T-helper 1 cell treated with Interleukin-12 subunit alpha and Interleukin-12 subunit beta and Interleukin-4 antibody, amounts not matched to agents 30 μg/mL and 1 μg/mL, for 36 hours (primary cell): ENCODE results near the gene INTS11.

Source experiments
- H3K27ac Mint-ChIP-seq: one replicate; pipeline ENCODE4 v1.8.0; 2021; ENCODE audit warnings: mild to moderate bottlenecking, mixed read lengths
- H3K27me3 Mint-ChIP-seq: one replicate; pipeline ENCODE4 v1.8.0; 2021; ENCODE audit warnings: low read depth, mixed read lengths
- H3K36me3 Mint-ChIP-seq: one replicate; pipeline ENCODE4 v1.8.0; 2021; ENCODE audit warnings: low read depth, mixed read lengths
- H3K4me1 Mint-ChIP-seq: one replicate; pipeline ENCODE4 v1.8.0; 2021; ENCODE audit warnings: low read depth, mixed read lengths
- H3K4me3 Mint-ChIP-seq: one replicate; pipeline ENCODE4 v1.8.0; 2021; ENCODE audit warnings: mild to moderate bottlenecking, moderate library complexity, mixed read lengths
- H3K9me3 Mint-ChIP-seq: one replicate; pipeline ENCODE4 v1.8.0; 2021; ENCODE audit warnings: mixed read lengths

INTS11 gene

GRCh38 chr1:1332031-1332755 is 7.7 kb upstream of the INTS11 start:
- no peak overlapping the region for H3K4me3 Mint-ChIP-seq

GRCh38 chr1:1331068-1331965 is 6.9 kb upstream of the INTS11 start, which contains the start of gene TAS1R3:
Gene TAS1R3, plus strand, starts transcription at chr1:1331280. Its CDS starts 66 bp downstream, at chr1:1331346.
- H3K36me3 Mint-ChIP-seq = peaks cover 3% of the 10 kb centered on the region
- H3K27me3 Mint-ChIP-seq = no peaks in the 10 kb centered on the region
- no peak within 1 kb of the TSS for H3K27ac Mint-ChIP-seq
- H3K9me3 Mint-ChIP-seq = no peaks in the 10 kb centered on the region
- H3K4me1 Mint-ChIP-seq = peaks cover 3% of the 10 kb centered on the region
- H3K4me3 Mint-ChIP-seq = no peak within 1 kb of the TSS

More at GRCh38 chr1:1332031-1332755, 7.7 kb upstream of the INTS11 start:
- no peaks in the 10 kb centered on the region for H3K9me3 Mint-ChIP-seq
- peaks cover 3% of the 10 kb centered on the region for H3K36me3 Mint-ChIP-seq
- H3K4me1 Mint-ChIP-seq = peaks cover 3% of the 10 kb centered on the region
- H3K27me3 Mint-ChIP-seq = no peaks in the 10 kb centered on the region
- no peak overlapping the region for H3K27ac Mint-ChIP-seq

GRCh38 chr1:1330366-1331067 is 6.1 kb upstream of the INTS11 start:
- H3K27ac Mint-ChIP-seq = no peak overlapping the region
- H3K36me3 Mint-ChIP-seq = peaks cover 3% of the 10 kb centered on the region
- no peaks in the 10 kb centered on the region for H3K9me3 Mint-ChIP-seq
- no peaks in the 10 kb centered on the region for H3K27me3 Mint-ChIP-seq
- H3K4me1 Mint-ChIP-seq = peaks cover 7% of the 10 kb centered on the region
- H3K4me3 Mint-ChIP-seq = no peak overlapping the region

- Mint-ChIP-seq H3K4me3 (no peak overlapping the region), H3K36me3 (peaks cover 3% of the 10 kb centered on the region), H3K27ac (no peak overlapping the region), H3K9me3 (no peaks in the 10 kb centered on the region), H3K4me1 (peaks cover 7% of the 10 kb centered on the region), H3K27me3 (no peaks in the 10 kb centered on the region)
Measured at GRCh38 chr1:1329304-1330210, 5.1 kb upstream of the INTS11 start.

GRCh38 chr1:1328254-1328653 is 3.8 kb upstream of the INTS11 start:
- Mint-ChIP-seq H3K27ac (no peak overlapping the region), H3K4me1 (peaks cover 11% of the 10 kb centered on the region), H3K27me3 (no peaks in the 10 kb centered on the region), H3K9me3 (no peaks in the 10 kb centered on the region), H3K36me3 (peaks cover 3% of the 10 kb centered on the region), H3K4me3 (no peak overlapping the region)

- peaks cover 16% of the 10 kb centered on the region for H3K4me1 Mint-ChIP-seq
- no peaks in the 10 kb centered on the region for H3K27me3 Mint-ChIP-seq
- no peak overlapping the region for H3K4me3 Mint-ChIP-seq
- peaks cover 4% of the 10 kb centered on the region for H3K36me3 Mint-ChIP-seq
- peak overlapping the region; percentile 36 for H3K27ac Mint-ChIP-seq
- no peaks in the 10 kb centered on the region for H3K9me3 Mint-ChIP-seq
Measured at GRCh38 chr1:1327291-1327690, 2.8 kb upstream of the INTS11 start.

- H3K9me3 Mint-ChIP-seq = no peaks in the 10 kb centered on the region
- peak overlapping the region; percentile 80 for H3K27ac Mint-ChIP-seq
- peaks cover 21% of the 10 kb centered on the region for H3K4me1 Mint-ChIP-seq
- peak overlapping the region; percentile 83 for H3K4me3 Mint-ChIP-seq
- H3K36me3 Mint-ChIP-seq = peaks cover 6% of the 10 kb centered on the region
- no peaks in the 10 kb centered on the region for H3K27me3 Mint-ChIP-seq
Measured at GRCh38 chr1:1326075-1326605, 1.7 kb upstream of the INTS11 start.

GRCh38 chr1:1325288-1326074 is 1.0 kb upstream of the INTS11 start:
- peaks cover 6% of the 10 kb centered on the region for H3K36me3 Mint-ChIP-seq
- H3K4me3 Mint-ChIP-seq = peak overlapping the region; percentile 83
- no peaks in the 10 kb centered on the region for H3K27me3 Mint-ChIP-seq
- H3K27ac Mint-ChIP-seq = peak overlapping the region; percentile 80
- peaks cover 21% of the 10 kb centered on the region for H3K4me1 Mint-ChIP-seq
- H3K9me3 Mint-ChIP-seq = no peaks in the 10 kb centered on the region

GRCh38 chr1:1324084-1324523 is 356 bp downstream of the INTS11 start:
- Mint-ChIP-seq H3K4me3 (peak overlapping the region; percentile 91), H3K9me3 (no peaks in the 10 kb centered on the region), H3K27me3 (no peaks in the 10 kb centered on the region), H3K27ac (no peak overlapping the region), H3K4me1 (peaks cover 20% of the 10 kb centered on the region), H3K36me3 (peaks cover 6% of the 10 kb centered on the region)

- Mint-ChIP-seq H3K4me1 (peaks cover 20% of the 10 kb centered on the region), H3K27ac (peak overlapping the region; percentile 67), H3K4me3 (peak overlapping the region; percentile 85), H3K27me3 (no peaks in the 10 kb centered on the region), H3K36me3 (peaks cover 6% of the 10 kb centered on the region), H3K9me3 (no peaks in the 10 kb centered on the region)
Measured at GRCh38 chr1:1322952-1323351, 1.5 kb downstream of the INTS11 start.

- H3K4me1 Mint-ChIP-seq = peaks cover 20% of the 10 kb centered on the region
- no peaks in the 10 kb centered on the region for H3K27me3 Mint-ChIP-seq
- no peaks in the 10 kb centered on the region for H3K9me3 Mint-ChIP-seq
- H3K36me3 Mint-ChIP-seq = peaks cover 8% of the 10 kb centered on the region
- peak overlapping the region; percentile 78 for H3K27ac Mint-ChIP-seq
- H3K4me3 Mint-ChIP-seq = peak overlapping the region; percentile 79
Measured at GRCh38 chr1:1322418-1322817, 2.0 kb downstream of the INTS11 start.

GRCh38 chr1:1321477-1321876 is 3.0 kb downstream of the INTS11 start:
- Mint-ChIP-seq H3K27ac (no peak overlapping the region), H3K27me3 (no peaks in the 10 kb centered on the region), H3K36me3 (peaks cover 11% of the 10 kb centered on the region), H3K4me3 (no peak overlapping the region), H3K4me1 (peaks cover 20% of the 10 kb centered on the region), H3K9me3 (no peaks in the 10 kb centered on the region)
